Vagina (tissue), 2 donors: ENCODE results near the gene PRDM16.

ENCODE experiments used
- CTCF ChIP-seq, 3 experiments: fragments of 450-650 bp in 2 of 3; fragments of 200-600 bp in 1 of 3; sonication (generic) in 1 of 3; IDR thresholded peaks; one replicate each; pipeline ENCODE4 v1.5.1; 2017 to 2019; ENCODE audit warnings: antibody characterized with exemption in 3 of 3, mild to moderate bottlenecking in 2 of 3, moderate library complexity in 2 of 3
- POLR2A ChIP-seq, 2 donors: fragments of 450-650 bp; IDR thresholded peaks; one replicate each; pipeline ENCODE4 v1.6.1; 2017; ENCODE audit warnings: antibody characterized with exemption in 2 of 2, mild to moderate bottlenecking in 2 of 2, moderate library complexity in 2 of 2
- POLR2AphosphoS5 ChIP-seq, 2 donors: sonication (generic); formaldehyde crosslinking; IDR thresholded peaks; one replicate each; pipeline ENCODE4 v1.9.0; 2017; ENCODE audit warnings: antibody characterized with exemption in 2 of 2, mild to moderate bottlenecking in 2 of 2, low read depth in 1 of 2; ENCODE audit not compliant: insufficient read depth in 1 of 2

- TF ChIP-seq CTCF (IDR thresholded peaks at IDR 0.05) (no peak), POLR2AphosphoS5 (IDR thresholded peaks at IDR 0.05; ENCODE audit: insufficient read depth in 1 of 2, low read depth in 1 of 2) (no peak), POLR2A (IDR thresholded peaks at IDR 0.05) (no peak)
These were observed 169.8 kb downstream of the PRDM16 start for GRCh38 chr1:3238703-3239278.
